ENCODE results near the gene CCDC33.

The CCDC33 gene

DNA sequence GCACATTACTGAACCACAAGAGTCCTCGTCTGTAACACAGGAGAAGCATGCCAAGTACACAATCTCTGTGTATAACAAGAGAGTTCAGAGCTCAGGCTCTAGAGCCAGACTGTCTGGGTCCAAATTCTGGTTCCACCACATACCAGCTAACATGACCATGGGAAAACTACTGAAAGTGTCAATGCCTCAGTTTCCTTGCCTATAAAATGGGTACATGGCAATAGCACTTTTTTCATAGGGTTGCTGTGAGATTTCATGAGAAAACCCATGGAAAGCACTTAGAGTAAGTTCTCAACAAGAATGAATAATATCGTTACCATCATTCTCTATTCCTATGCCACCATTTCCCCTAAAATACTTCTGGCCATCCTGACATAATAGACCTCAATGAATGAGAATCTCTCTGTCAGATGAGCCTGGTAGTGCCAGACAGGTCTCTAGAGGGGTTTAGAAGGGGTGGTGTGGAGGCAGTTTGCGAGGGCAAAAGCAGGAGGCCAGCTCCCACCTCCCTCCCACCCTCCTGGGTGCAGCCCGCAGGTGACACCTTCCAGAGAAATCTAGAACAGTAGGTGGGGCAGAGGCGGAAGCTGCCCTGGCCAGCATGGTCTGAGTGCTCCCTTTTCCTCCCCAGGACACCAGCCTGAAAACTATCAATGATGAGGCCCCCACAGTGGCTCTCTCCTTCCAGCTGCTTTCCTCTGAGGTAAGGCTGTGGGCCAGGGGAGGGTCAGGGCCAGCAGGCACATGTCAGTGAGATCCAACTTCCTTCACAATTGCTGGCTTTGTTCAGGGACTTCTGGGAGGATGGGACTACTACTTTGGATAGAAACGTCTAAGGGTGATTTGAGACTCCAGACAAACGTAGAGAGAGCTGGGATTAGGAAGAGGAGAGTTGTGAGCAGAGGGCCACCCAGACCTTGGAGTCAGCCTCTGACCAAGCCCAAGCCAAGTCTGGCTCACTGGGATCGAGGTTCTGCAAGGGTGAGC lies 45.3 kb downstream of the CCDC33 start:
- DNase-seq (ENCODE audit: low read depth in 2 of 2): no peak

GRCh38 chr15:74283368-74283767 lies 47.2 kb downstream of the CCDC33 start:
- DNase-seq (ENCODE audit: low read depth in 2 of 2): no peak

- no peak for DNase-seq (ENCODE audit: low read depth in 2 of 2)
Observed at GRCh38 chr15:74289671-74290070, 53.5 kb downstream of the CCDC33 start.

DNA sequence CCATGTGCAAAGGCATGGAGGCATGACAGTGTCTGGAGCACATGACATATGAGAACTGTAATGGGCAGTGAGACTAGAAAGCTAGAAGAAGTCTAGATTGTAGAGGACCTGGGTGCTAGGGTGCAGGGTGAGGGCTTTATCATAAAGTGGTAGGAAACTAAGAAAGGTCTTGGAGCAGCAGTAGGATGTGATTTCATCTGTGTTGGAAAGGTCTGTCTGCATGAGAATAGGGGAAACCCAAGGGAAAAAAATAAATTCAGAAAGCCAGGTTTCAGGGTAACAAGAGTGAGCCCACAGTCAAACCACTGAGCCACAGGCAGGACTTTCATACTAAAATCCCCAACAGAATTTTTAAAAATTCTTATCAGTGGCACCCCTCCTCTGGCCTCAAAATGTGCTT lies 54.5 kb downstream of the CCDC33 start:
- no peak for DNase-seq (ENCODE audit: low read depth in 2 of 2)

- peak; percentile 15 to 39 for DNase-seq (ENCODE audit: low read depth in 2 of 2)
Observed at GRCh38 chr15:74291101-74292071, 55.3 kb downstream of the CCDC33 start.

DNA sequence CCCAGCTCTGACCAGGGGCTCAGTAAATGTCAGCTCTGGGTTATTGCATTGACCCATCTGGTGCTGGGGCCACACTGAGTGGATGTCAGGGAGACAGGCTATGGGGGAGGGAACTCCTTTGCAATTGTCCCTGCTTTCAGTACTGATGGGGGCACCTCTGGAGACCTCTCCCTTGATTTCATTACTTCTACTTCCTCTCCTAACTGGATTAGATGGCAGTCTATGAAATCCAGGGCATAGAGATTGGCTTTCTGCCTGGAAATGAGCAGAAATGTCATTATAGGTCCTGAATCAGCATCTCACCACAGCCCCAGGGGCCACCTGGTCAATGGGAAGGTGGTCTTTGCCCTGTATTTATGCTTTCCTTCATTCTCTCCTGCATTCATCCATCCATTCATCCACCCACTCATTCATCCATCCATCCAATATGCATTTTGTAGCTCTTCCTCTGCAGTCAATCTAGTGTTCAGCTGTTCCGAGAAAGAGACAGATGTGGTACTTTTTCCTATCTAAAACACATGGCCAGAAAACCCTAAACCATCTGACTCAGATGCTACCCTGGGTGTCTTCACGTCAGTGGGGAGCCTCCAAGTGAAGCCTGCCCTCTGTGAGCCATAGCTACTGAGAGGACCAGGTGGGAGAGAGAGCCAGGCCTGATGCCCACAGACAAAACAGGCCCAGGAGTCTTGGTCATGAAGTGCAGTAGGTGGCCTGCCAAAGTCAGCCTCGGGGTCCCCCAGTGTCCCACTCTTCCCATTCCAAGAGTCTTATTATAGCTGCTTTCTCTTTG lies 57.1 kb downstream of the CCDC33 start:
- DNase-seq (ENCODE audit: low read depth in 2 of 2): no peak

DNA sequence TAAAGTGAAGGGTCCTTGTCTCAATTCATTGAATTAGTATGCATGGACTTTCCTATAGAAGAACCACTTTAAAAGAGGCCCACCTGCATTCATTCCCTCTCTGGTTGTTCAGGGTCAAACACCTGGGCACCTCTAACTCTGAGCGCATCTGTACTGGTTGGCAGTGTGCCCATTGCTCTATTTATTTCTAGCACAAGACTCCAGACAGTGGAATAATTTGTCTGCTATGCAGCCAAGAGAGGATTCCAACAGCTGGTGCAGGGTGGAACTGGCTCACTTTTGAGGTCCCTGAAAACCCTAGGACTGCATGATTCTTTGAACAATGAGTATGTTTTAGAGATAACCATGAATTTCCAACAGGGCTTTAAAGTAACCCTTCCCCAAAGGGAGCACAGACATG lies 57.9 kb downstream of the CCDC33 start:
- DNase-seq (ENCODE audit: low read depth in 2 of 2): no peak

DNA sequence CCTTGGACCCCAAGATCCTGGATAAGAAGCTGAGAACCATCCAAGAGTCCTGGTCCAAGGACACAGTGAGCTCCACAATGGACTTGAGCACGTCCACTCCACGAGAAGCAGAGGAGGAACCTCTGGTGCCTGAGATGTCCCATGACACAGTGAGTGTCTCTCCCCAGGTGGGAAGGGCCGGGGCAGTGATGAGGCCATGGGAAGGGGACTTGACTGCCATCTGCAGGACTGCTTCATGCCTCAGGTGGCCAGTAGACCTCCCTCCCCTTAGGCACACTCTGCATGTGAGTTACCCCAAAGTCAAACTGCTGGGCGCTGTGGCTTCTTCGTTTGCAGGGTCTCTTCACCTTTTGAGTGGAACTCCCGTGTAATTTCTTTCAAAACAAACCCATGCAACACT lies 59.7 kb downstream of the CCDC33 start:
- no peak for DNase-seq (ENCODE audit: low read depth in 2 of 2)

GRCh38 chr15:74297887-74298286 lies 61.8 kb downstream of the CCDC33 start:
- DNase-seq (ENCODE audit: low read depth in 2 of 2): no peak

DNA sequence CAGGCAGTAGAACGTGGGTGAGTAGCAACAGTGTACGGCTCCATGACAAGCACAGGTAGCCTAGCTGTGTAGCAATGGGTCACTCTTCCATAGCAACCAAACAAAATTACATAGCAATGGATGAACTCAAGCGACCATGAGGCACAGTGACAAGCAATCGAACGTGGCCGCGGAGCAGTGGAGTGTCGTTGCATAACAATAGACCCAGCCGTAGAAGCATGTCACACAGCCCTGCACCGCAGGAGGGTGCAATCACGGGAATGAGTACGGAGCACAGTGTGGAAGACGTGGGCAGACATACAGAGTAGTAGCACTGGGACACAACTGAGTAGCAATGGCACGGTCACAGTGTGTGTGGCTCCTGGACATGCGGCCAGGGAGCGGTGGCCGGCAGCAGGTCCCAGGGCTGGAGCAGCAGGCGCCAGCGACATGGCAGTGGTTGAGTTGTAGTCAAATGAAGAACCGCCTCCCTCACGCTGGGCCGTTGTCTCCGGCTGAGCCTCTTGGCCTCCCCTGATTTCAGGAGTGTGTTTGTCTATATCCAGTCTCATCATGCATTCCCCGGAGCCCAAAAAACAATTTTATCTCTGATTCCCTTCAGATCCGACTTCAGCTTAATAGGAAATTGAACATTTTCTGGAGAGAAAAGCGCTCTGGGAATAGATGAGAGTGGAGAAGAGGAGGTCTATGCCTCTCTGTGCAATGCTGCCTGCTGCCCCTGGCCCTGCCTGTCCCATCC lies 64.1 kb downstream of the CCDC33 start:
- DNase-seq (ENCODE audit: low read depth in 2 of 2): no peak

DNA sequence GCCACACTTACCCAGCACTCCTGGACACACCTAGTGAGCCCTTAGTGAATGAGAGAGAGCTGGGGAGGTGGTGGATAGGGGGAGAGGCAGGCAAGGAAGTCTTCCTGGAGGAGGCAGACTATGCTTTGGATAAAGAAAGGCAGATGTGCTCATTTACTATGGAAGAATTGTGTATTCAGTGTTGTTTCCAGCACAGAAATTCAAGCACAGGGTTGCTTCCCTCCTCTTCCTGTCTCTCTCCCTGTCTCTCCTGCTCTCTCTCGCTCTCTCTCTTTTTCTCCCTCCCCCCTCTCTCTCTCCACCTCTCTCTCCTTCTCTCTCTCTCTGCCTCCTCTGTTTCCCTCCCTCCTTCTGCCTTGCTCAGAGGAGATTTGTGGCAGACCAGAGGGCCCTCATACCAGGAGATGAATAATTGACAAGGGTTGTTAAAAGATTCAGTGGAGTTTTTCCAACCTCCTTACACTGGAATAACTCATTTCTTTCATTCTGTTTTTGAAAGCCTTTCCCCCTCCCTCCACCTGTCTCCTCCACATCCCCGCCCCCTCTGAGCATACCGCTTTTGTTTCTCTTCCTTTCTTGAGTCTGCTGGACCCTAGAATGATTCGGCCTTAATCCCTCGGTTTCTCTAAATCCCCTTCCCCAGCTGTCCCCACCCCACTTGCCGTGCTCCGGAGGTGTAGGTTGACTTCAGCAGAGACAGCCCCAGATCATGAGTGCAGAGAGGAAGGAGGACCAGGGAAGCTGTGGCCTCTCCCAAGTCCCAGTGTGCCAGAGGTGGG lies 65.6 kb downstream of the CCDC33 start:
- no peak for DNase-seq (ENCODE audit: low read depth in 2 of 2)

- DNase-seq (ENCODE audit: low read depth in 2 of 2): no peak
Observed at GRCh38 chr15:74302821-74303359, 66.8 kb downstream of the CCDC33 start.

GRCh38 chr15:74303741-74304309 lies 67.7 kb downstream of the CCDC33 start:
- no peak for DNase-seq (ENCODE audit: low read depth in 2 of 2)

DNA sequence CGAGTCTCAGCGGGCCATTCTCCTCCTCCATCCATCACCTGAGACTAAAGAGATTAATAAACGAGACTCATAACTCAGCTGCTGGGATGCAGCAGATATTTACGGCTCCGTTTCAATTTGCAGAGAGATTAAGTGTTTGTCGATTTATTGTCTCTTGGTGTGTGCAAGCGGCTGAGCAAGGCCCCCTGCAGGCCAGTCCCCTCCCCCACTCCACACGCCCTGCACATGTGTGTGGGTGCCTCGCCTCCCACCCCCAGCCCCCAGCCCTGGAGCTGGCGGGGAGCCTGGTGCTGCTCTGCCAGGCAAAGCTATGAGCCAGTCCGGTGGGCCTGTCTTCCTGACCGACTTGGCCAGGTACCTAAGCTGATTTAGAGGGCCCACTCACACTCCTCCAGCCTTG lies 68.3 kb downstream of the CCDC33 start:
- no peak for DNase-seq (ENCODE audit: low read depth in 2 of 2)

DNA sequence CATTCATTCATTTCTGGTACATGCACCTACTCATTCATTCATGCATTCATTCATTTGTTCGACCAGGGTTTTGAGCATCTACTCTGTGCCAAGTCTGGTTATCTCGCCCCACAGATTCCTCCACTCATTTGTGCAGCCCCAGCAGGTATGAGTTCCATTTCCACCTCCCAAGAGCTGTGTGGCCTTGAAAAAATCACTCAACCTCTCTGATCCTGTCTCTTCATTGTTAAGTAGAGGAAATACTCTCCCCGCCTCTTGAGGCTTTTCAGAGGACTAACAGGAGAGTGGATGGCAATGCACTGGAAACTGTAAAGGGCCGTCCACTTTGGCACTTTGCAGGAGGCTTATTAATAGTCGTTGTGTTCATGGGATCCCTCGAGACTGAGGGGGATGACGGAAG lies 69.6 kb downstream of the CCDC33 start:
- DNase-seq (ENCODE audit: low read depth in 2 of 2): no peak

GRCh38 chr15:74306781-74307217 lies 70.7 kb downstream of the CCDC33 start:
- no peak for DNase-seq (ENCODE audit: low read depth in 2 of 2)

- DNase-seq (ENCODE audit: low read depth in 2 of 2): no peak
Observed at GRCh38 chr15:74307827-74308811, 72.0 kb downstream of the CCDC33 start.
